ENCODE results near the gene WDR44.
"Not testable (repeated sequence)": the region's sequence is repeated elsewhere in the genome, so short reads cannot be mapped to it uniquely, and the experiment has no call there.

Gene WDR44, protein sequence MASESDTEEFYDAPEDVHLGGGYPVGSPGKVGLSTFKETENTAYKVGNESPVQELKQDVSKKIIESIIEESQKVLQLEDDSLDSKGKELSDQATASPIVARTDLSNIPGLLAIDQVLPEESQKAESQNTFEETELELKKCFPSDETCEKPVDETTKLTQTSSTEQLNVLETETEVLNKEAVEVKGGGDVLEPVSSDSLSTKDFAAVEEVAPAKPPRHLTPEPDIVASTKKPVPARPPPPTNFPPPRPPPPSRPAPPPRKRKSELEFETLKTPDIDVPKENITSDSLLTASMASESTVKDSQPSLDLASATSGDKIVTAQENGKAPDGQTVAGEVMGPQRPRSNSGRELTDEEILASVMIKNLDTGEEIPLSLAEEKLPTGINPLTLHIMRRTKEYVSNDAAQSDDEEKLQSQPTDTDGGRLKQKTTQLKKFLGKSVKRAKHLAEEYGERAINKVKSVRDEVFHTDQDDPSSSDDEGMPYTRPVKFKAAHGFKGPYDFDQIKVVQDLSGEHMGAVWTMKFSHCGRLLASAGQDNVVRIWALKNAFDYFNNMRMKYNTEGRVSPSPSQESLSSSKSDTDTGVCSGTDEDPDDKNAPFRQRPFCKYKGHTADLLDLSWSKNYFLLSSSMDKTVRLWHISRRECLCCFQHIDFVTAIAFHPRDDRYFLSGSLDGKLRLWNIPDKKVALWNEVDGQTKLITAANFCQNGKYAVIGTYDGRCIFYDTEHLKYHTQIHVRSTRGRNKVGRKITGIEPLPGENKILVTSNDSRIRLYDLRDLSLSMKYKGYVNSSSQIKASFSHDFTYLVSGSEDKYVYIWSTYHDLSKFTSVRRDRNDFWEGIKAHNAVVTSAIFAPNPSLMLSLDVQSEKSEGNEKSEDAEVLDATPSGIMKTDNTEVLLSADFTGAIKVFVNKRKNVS

GRCh38 chrX:118345464-118346257, at the start of gene WDR44:
Gene WDR44, plus strand, starts transcription at chrX:118346106. Its CDS starts 398 bp downstream, at chrX:118346504.
- H3K27ac ChIP-seq: peak within 1 kb of the TSS; percentile 84
- no peak for TF ChIP-seq ZFX (IDR thresholded peaks at IDR 0.05)

- H3K27ac ChIP-seq: not testable (repeated sequence)
Measured at GRCh38 chrX:118305827-118306226, 40.1 kb upstream of the WDR44 start.

DNA sequence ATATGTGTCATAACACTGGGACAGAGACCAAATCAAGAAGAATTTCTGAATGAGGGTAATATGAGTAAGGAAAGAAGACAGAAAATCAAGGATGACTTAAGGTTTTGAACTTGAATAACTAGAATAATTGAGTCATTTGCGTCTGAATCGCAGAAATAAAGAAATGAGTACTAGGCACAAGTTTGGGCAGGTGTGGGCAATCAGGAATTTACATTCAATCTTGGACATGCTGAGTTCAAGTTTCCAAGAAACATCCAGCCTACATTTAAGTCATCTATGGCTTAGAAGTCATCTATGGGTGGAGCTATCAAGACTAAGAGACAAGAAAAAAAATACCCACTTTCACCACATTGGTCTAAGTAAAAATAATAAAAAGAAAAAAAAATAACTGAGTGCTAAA, 30.4 kb upstream of the WDR44 start:
- no peak overlapping the region for H3K27ac ChIP-seq
- TF ChIP-seq ZFX (IDR thresholded peaks at IDR 0.05): no peak
- TF ChIP-seq, protein P1, sequence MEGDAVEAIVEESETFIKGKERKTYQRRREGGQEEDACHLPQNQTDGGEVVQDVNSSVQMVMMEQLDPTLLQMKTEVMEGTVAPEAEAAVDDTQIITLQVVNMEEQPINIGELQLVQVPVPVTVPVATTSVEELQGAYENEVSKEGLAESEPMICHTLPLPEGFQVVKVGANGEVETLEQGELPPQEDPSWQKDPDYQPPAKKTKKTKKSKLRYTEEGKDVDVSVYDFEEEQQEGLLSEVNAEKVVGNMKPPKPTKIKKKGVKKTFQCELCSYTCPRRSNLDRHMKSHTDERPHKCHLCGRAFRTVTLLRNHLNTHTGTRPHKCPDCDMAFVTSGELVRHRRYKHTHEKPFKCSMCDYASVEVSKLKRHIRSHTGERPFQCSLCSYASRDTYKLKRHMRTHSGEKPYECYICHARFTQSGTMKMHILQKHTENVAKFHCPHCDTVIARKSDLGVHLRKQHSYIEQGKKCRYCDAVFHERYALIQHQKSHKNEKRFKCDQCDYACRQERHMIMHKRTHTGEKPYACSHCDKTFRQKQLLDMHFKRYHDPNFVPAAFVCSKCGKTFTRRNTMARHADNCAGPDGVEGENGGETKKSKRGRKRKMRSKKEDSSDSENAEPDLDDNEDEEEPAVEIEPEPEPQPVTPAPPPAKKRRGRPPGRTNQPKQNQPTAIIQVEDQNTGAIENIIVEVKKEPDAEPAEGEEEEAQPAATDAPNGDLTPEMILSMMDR (conservative IDR thresholded peaks at IDR 0.05): no peak

DNA sequence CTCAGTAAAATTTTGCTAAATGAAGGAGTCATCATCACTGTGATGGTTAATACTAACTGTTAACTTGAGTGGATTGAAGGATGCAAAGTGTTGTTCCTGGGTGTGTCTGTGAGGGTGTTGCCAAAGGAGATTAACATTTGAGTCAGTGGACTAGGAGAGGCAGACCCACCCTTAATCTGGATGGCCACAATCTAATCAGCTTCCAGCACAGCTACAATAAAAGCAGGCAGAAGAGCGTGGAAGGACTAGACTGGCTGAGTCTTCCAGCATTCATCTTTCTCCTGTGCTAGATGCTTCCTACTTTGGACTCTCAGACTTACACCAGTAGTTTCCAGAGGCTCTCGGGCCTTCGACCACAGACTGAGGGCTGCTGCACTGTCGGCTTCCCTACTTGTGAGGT, 21.3 kb upstream of the WDR44 start:
- no peak for TF ChIP-seq ZFX (IDR thresholded peaks at IDR 0.05)
- TF ChIP-seq, protein P1 (conservative IDR thresholded peaks at IDR 0.05): no peak

GRCh38 chrX:118325453-118325852, 20.5 kb upstream of the WDR44 start:
- H3K27ac ChIP-seq: no peak overlapping the region
- TF ChIP-seq, protein P1 (conservative IDR thresholded peaks at IDR 0.05): peak; percentile 44
- TF ChIP-seq ZFX (IDR thresholded peaks at IDR 0.05): no peak

More for the DNA sequence above, 21.3 kb upstream of the WDR44 start:
- H3K27ac ChIP-seq: no peak overlapping the region

DNA sequence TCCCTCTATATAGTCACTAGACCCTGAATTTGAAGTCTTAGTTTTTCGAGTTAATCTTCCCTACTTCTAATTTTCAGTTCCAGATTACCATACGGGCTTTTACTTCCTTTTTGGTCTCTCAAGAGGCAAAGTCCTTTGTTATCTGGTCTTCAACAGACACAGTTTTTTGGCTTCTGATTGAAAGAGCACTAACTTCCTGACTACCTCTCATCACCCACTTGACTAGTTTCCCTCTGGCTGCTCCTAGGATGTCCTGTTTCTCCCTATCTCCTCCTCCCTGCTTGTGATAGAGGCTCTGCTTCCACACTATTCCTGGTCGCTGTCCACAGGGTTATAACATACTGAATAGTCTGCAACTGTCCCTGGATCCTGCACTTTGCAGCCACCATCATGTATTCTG, 16.7 kb upstream of the WDR44 start:
- TF ChIP-seq, protein P1 (conservative IDR thresholded peaks at IDR 0.05): no peak
- no peak for TF ChIP-seq ZFX (IDR thresholded peaks at IDR 0.05)
- no peak overlapping the region for H3K27ac ChIP-seq

DNA sequence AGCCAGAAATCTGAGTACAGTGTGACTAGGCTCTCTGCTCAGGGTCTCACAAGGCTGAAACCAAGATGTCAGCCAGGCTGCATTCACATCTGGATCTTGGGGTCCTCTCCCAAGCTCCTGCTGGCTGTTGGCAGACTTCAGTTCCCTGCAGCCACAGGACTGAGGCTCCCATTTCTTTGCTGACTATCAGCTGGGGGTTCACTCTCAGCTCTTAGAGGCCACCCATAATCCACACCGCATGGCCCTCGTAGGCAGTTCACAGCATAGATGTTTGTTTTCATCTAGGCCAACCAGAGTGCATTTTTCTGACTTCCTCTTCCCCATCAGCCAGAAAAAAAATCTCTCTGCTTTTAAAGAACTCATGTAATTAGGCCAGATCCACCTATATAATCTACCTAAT, 8.2 kb upstream of the WDR44 start:
- TF ChIP-seq ZFX (IDR thresholded peaks at IDR 0.05): no peak
- TF ChIP-seq, protein P1 (conservative IDR thresholded peaks at IDR 0.05): no peak
- no peak overlapping the region for H3K27ac ChIP-seq

Measured in C4-2B (cell line).